Measurements from ENCODE around the gene RAB27B. TPM values are rescaled to one million over a fixed set of nuclear protein-coding genes. Genes with fewer than 3 reads are reported as not detected.

Gene RAB27B
- total RNA-seq, 4 donors from 2014 or later, result 0.34 to 2.5 (median 1.0) TPM

DNA sequence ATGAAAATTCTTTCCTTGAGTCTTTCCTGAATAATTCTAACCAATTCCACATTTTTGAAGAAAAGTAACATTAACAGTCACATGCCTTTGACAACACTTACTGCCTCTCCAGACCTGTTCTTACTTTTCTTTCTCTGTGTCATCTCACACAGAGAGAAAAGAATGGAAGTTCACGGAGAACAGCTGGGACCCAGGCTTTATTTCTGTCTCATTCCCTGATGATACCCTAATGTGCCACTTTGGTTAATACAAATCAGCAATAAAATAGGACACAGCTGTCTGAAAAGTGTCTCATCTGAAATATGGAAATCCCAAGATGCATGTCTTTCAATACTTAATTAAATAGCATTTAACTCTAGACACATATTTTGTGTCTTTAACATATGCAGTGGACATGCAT, 42.1 kb upstream of the RAB27B start:
- H3K4me1 ChIP-seq, result no peaks in the 10 kb centered on the region
- H3K36me3 ChIP-seq, result no peaks in the 10 kb centered on the region
- WGBS, result 96% methylated on average over 1 of the region's 1 CpG
- no peak overlapping the region for H3K27ac ChIP-seq (replicated peaks in 1 of 4)
- no peaks in the 10 kb centered on the region for H3K27me3 ChIP-seq
- intact Hi-C loops (cut with DNase I), result no loop called here
- no peak overlapping the region for H3K4me3 ChIP-seq
- TF ChIP-seq EP300 (IDR thresholded peaks at IDR 0.05), result no peak
- no peak for TF ChIP-seq POLR2A (IDR thresholded peaks at IDR 0.05; ENCODE audit: low read depth)
- TF ChIP-seq, protein P1, sequence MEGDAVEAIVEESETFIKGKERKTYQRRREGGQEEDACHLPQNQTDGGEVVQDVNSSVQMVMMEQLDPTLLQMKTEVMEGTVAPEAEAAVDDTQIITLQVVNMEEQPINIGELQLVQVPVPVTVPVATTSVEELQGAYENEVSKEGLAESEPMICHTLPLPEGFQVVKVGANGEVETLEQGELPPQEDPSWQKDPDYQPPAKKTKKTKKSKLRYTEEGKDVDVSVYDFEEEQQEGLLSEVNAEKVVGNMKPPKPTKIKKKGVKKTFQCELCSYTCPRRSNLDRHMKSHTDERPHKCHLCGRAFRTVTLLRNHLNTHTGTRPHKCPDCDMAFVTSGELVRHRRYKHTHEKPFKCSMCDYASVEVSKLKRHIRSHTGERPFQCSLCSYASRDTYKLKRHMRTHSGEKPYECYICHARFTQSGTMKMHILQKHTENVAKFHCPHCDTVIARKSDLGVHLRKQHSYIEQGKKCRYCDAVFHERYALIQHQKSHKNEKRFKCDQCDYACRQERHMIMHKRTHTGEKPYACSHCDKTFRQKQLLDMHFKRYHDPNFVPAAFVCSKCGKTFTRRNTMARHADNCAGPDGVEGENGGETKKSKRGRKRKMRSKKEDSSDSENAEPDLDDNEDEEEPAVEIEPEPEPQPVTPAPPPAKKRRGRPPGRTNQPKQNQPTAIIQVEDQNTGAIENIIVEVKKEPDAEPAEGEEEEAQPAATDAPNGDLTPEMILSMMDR (IDR thresholded peaks at IDR 0.05), result no peak
- TF ChIP-seq POLR2AphosphoS5 (IDR thresholded peaks at IDR 0.05), result no peak
- no peak for DNase-seq (ENCODE audit: extremely low spot score)
- H3K9me3 ChIP-seq, result no peaks in the 10 kb centered on the region

DNA sequence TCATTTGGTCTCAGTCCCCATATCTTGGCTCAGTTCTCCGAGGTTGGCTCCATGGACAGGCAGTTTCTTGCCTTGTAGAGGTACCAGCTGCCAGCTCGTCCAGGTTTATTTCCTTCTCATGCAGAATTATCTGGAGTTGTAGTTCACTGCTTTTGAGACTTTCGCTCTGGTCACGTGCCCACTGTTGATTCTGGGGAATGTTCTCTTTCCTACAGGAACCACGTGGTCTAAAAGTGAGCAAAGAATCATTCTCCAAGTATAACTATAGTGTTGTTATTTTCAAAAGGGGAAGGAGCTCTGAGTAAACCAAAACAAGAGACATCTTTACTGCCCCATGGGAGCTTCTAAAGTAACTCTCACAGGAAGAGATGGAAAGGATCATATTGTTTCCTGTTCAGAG, 41.2 kb upstream of the RAB27B start:
- 76% methylated on average over 5 of the region's 5 CpGs for WGBS
- intact Hi-C loops (cut with DNase I), result no loop called here
- H3K27ac ChIP-seq (replicated peaks in 1 of 4), result no peak overlapping the region

DNA sequence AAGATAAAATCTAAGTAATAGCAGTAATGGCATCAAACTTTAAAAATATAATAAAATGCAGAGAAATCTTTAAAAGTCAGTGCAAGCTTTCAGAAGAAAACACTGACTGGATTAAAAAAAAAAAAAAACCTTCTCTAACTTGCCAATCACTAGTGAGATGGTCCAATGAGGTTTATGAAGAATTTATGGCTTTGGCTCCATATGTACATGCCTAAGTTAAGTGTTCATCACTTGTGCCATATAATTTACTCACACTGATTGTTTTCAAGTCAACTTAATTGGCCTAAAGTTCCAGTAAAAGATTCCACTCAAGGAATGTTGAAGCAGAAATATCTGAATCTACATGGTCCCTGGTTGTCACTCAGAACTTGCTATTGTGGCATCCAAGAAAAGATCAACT, 40.7 kb upstream of the RAB27B start:
- intact Hi-C loops (cut with DNase I), result no loop called here
- H3K4me3 ChIP-seq, result no peak overlapping the region
- H3K27me3 ChIP-seq, result no peaks in the 10 kb centered on the region
- no peaks in the 10 kb centered on the region for H3K9me3 ChIP-seq
- DNase-seq (ENCODE audit: extremely low spot score), result no peak
- H3K4me1 ChIP-seq, result no peaks in the 10 kb centered on the region
- no peak overlapping the region for H3K27ac ChIP-seq (replicated peaks in 1 of 4)
- no peak for TF ChIP-seq POLR2A (IDR thresholded peaks at IDR 0.05; ENCODE audit: low read depth)
- TF ChIP-seq, protein P1 (IDR thresholded peaks at IDR 0.05), result no peak
- TF ChIP-seq EP300 (IDR thresholded peaks at IDR 0.05), result no peak
- no peak for TF ChIP-seq POLR2AphosphoS5 (IDR thresholded peaks at IDR 0.05)
- no peaks in the 10 kb centered on the region for H3K36me3 ChIP-seq

More for the DNA sequence above, 41.2 kb upstream of the RAB27B start:
- TF ChIP-seq POLR2A (IDR thresholded peaks at IDR 0.05; ENCODE audit: low read depth), result no peak
- Histone ChIP-seq H3K36me3 (no peaks in the 10 kb centered on the region), H3K27me3 (no peaks in the 10 kb centered on the region), H3K9me3 (no peaks in the 10 kb centered on the region), H3K4me1 (no peaks in the 10 kb centered on the region), H3K4me3 (no peak overlapping the region)
- DNase-seq (ENCODE audit: extremely low spot score), result no peak

DNA sequence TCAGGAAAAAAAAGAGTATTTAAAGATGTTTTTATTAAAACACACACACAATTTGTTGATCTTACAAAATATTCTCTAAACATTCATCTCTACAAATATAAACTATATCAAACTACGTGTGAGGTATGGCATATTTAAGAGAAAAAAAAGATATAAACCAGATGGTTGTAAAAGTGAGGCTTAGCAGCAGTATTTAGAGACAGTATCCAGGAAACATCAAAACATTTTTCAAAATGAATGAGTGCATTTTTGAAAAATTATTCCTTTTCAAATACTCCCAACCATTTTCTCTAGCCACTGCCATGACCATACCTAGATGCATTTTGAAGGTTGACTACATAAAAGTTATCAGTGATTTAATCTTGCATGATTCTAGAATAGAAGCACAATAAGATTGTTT, 38.2 kb upstream of the RAB27B start:
- DNase-seq (ENCODE audit: extremely low spot score), result no peak
- 30% methylated on average over 1 of the region's 1 CpG for WGBS
- TF ChIP-seq POLR2A (IDR thresholded peaks at IDR 0.05; ENCODE audit: low read depth) (no peak), EP300 (IDR thresholded peaks at IDR 0.05) (no peak), POLR2AphosphoS5 (IDR thresholded peaks at IDR 0.05) (no peak)
- TF ChIP-seq, protein P1 (IDR thresholded peaks at IDR 0.05), result no peak

DNA sequence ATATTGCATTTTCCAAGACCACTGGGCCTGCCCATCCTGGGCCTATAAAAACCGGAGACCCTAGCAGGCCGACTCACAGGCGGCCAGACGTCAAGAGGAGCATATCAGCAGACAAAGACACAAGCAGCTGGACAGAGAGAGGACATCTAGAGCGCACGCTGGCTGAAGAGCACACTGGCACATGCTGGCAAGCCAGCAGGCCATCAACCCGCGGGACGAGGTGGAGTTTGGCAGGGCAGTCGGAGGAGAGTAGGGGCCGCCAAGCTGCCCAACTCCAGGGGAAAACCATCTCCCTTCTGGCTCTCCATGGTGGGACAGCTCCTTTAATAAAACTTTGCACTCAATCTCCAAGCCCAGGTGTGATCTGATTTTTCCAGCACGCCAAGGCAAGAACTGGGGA, 36.6 kb upstream of the RAB27B start:
- TF ChIP-seq POLR2AphosphoS5 (IDR thresholded peaks at IDR 0.05) (no peak), POLR2A (IDR thresholded peaks at IDR 0.05; ENCODE audit: low read depth) (no peak), EP300 (IDR thresholded peaks at IDR 0.05) (no peak)
- TF ChIP-seq, protein P1 (IDR thresholded peaks at IDR 0.05), result no peak
- no peak overlapping the region for H3K27ac ChIP-seq (replicated peaks in 1 of 4)
- H3K36me3 ChIP-seq, result no peaks in the 10 kb centered on the region
- intact Hi-C loops (cut with DNase I), result no loop called here
- 96% methylated on average over 11 of the region's 12 CpGs for WGBS
- no peaks in the 10 kb centered on the region for H3K9me3 ChIP-seq
- H3K4me1 ChIP-seq, result no peaks in the 10 kb centered on the region
- DNase-seq (ENCODE audit: extremely low spot score), result no peak
- no peak overlapping the region for H3K4me3 ChIP-seq
- no peaks in the 10 kb centered on the region for H3K27me3 ChIP-seq

More for the DNA sequence above, 38.2 kb upstream of the RAB27B start:
- H3K27ac ChIP-seq (replicated peaks in 1 of 4), result no peak overlapping the region
- H3K4me1 ChIP-seq, result no peaks in the 10 kb centered on the region
- H3K27me3 ChIP-seq, result no peaks in the 10 kb centered on the region
- H3K9me3 ChIP-seq, result no peaks in the 10 kb centered on the region
- no peak overlapping the region for H3K4me3 ChIP-seq
- intact Hi-C loops (cut with DNase I), result no loop called here
- no peaks in the 10 kb centered on the region for H3K36me3 ChIP-seq
